CD4-positive, alpha-beta T cell treated with Interleukin-12 subunit alpha and Interleukin-12 subunit beta, for 1 hour (primary cell): ENCODE measurements around the gene SH3BP2.
"Not testable (repeated sequence)": the region's sequence is repeated elsewhere in the genome, so short reads cannot be mapped to it uniquely, and the experiment has no call there.

Experiments
- DNase-seq: peaks from one replicate; pipeline ENCODE4 v3.0.0-alpha.2; 2020

SH3BP2 gene

GRCh38 chr4:2792711-2793585 is at the start of gene SH3BP2:
Gene SH3BP2, plus strand, starts transcription at chr4:2793085. Its CDS starts 27,533 bp downstream, at chr4:2820618.
- DNase-seq = peak; percentile 77

- no peak for DNase-seq
Measured at GRCh38 chr4:2743518-2744445, 49.1 kb upstream of the SH3BP2 start.

GRCh38 chr4:2744576-2745270 is 48.2 kb upstream of the SH3BP2 start:
- no peak for DNase-seq

GRCh38 chr4:2745516-2745915 is 47.4 kb upstream of the SH3BP2 start:
- no peak for DNase-seq

- peak; percentile 89 for DNase-seq
Measured at GRCh38 chr4:2745981-2746806, 46.7 kb upstream of the SH3BP2 start.

GRCh38 chr4:2746891-2747695 is 45.8 kb upstream of the SH3BP2 start:
- no peak for DNase-seq

- no peak for DNase-seq
Measured at GRCh38 chr4:2750719-2751605, 41.9 kb upstream of the SH3BP2 start.

GRCh38 chr4:2753436-2753835 is 39.4 kb upstream of the SH3BP2 start:
- no peak for DNase-seq

GRCh38 chr4:2754848-2755819 is 37.8 kb upstream of the SH3BP2 start:
- no peak for DNase-seq

GRCh38 chr4:2755821-2756690 is 36.8 kb upstream of the SH3BP2 start, which contains the start of gene TNIP2:
Gene TNIP2, minus strand, starts transcription at chr4:2756336. Its CDS starts 47 bp downstream, at chr4:2756289.
- DNase-seq = peak; percentile 86

GRCh38 chr4:2756691-2757350 is 36.1 kb upstream of the SH3BP2 start:
- DNase-seq = no peak

GRCh38 chr4:2757426-2757825 is 35.5 kb upstream of the SH3BP2 start:
- no peak for DNase-seq

GRCh38 chr4:2761035-2761923 is 31.6 kb upstream of the SH3BP2 start:
- no peak for DNase-seq

GRCh38 chr4:2762048-2762447 is 30.8 kb upstream of the SH3BP2 start:
- DNase-seq = no peak

- not testable (repeated sequence) for DNase-seq
Measured at GRCh38 chr4:2762486-2763370, 30.2 kb upstream of the SH3BP2 start.
